HUES6 (cell line): Measurements from ENCODE around the gene LOC101059915.
"Not testable (repeated sequence)": the region's sequence is repeated elsewhere in the genome, so short reads cannot be mapped to it uniquely, and the experiment has no call there.

Source experiments
- H3K27ac ChIP-seq: 2 replicates; pipeline ENCODE4 v1.7.0; 2013; ENCODE audit warnings: low read depth, mild to moderate bottlenecking, low read length, inconsistent platforms
- H3K27me3 ChIP-seq: 2 replicates; pipeline ENCODE4 v1.6.1; 2013; ENCODE audit warnings: low read length; ENCODE audit not compliant: control insufficient read depth, insufficient read depth
- H3K36me3 ChIP-seq: 2 replicates; pipeline ENCODE4 v1.6.1; 2013; ENCODE audit warnings: low read length; ENCODE audit not compliant: control insufficient read depth, insufficient read depth
- H3K4me1 ChIP-seq: 2 replicates; pipeline ENCODE4 v1.6.1; 2013; ENCODE audit warnings: low read length; ENCODE audit not compliant: control insufficient read depth, insufficient read depth
- H3K4me3 ChIP-seq: 2 replicates; pipeline ENCODE4 v1.5.1; 2013; ENCODE audit warnings: low read depth, low read length
- H3K9ac ChIP-seq: one replicate; pipeline ENCODE4 v1.6.1; 2013; ENCODE audit warnings: mild to moderate bottlenecking, low read length
- H3K9me3 ChIP-seq: 2 replicates; pipeline ENCODE4 v1.6.1; 2013; ENCODE audit warnings: low read depth, low read length; ENCODE audit not compliant: control insufficient read depth, insufficient read depth

Gene LOC101059915

DNA sequence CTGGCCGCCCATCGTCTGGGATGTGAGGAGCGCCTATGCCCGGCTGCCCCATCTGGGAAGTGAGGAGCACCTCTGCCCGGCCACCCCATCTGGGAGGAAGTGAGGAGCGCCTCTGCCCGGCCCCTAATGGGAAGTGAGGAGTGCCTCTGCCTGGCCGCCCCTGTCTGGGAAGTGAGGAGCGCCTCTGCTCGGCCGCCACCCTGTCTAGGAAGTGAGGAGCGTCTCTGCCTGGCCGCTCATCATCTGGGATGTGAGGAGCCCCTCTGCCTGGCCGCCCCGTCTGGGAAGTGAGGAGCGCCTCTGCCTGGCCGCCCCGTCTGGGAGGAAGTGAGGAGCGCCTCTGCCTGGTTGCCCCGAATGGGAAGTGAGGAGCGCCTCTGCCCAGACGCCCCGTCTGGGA lies 8.3 kb downstream of the LOC101059915 start:
- not testable (repeated sequence) for H3K4me1 ChIP-seq, H3K9ac ChIP-seq, H3K36me3 ChIP-seq, H3K27me3 ChIP-seq, H3K4me3 ChIP-seq, H3K27ac ChIP-seq
- peaks cover 45% of the 10 kb centered on the region; the same call in 1 of the 2 replicates for H3K9me3 ChIP-seq

- not testable (repeated sequence) for H3K27ac ChIP-seq, H3K4me1 ChIP-seq, H3K4me3 ChIP-seq, H3K27me3 ChIP-seq, H3K36me3 ChIP-seq, H3K9ac ChIP-seq
- H3K9me3 ChIP-seq = peaks cover 46% of the 10 kb centered on the region; the same call in 1 of the 2 replicates
Measured at GRCh38 chrX:71676068-71676795, 8.9 kb downstream of the LOC101059915 start.

DNA sequence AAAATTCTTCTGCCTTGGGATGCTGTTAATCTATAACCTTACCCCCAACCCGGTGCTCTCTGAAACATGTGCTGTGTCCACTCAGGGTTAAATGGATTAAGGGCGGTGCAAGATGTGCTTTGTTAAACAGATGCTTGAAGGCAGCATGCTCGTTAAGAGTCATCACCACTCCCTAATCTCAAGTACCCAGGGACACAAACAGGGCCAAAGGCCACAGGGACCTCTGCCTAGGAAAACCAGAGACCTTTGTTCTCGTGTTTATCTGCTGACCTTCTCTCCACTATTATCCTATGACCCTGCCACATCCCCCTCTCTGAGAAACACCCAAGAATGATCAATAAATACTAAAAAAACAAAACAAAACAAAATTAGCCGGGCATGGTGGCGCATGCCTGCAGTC lies 9.8 kb downstream of the LOC101059915 start:
- H3K9me3 ChIP-seq = peaks cover 39% of the 10 kb centered on the region; the same call in 1 of the 2 replicates
- not testable (repeated sequence) for H3K4me1 ChIP-seq, H3K27ac ChIP-seq, H3K9ac ChIP-seq, H3K4me3 ChIP-seq, H3K27me3 ChIP-seq, H3K36me3 ChIP-seq

DNA sequence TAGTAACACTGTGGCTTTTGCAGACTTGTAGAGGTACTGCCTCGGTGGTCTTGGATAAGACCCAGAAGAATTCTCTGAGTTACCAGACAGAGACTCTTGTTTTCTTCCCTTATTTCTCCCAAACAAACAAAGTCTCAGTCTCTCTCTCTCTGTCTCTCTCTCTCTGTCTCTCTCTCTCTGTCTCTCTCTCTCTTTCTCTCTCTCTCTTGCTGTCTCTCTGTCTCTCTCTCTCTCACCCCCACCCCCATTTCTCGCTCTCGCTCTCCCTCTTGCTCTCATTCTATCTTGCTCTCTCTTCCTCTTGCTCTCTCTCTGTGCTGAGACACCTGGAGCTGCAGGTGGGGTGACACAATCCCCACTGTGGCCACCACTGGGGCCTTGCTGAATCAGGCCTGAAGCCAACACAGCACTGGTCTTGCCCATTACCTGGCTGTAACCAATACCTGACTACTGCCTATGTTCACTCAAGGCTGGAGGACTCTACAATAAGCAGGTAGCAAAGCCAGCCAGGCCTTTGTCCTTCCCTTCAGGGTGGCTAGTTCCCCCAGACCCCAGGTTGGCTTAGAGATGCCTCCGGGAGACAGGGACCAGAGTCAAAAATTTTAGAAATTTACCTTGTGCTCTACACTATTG lies 12.3 kb downstream of the LOC101059915 start:
- H3K36me3 ChIP-seq = no peaks in the 10 kb centered on the region
- peaks cover 20% of the 10 kb centered on the region; the same call in 1 of the 2 replicates for H3K9me3 ChIP-seq
- no peak overlapping the region for H3K27ac ChIP-seq
- no peaks in the 10 kb centered on the region for H3K4me1 ChIP-seq
- H3K9ac ChIP-seq = no peak overlapping the region
- H3K27me3 ChIP-seq = no peaks in the 10 kb centered on the region
- no peak overlapping the region for H3K4me3 ChIP-seq

GRCh38 chrX:71696641-71697465 lies 29.5 kb downstream of the LOC101059915 start:
- H3K9ac ChIP-seq, H3K9me3 ChIP-seq, H3K27me3 ChIP-seq, H3K4me1 ChIP-seq, H3K4me3 ChIP-seq, H3K36me3 ChIP-seq, H3K27ac ChIP-seq: not testable (repeated sequence)

DNA sequence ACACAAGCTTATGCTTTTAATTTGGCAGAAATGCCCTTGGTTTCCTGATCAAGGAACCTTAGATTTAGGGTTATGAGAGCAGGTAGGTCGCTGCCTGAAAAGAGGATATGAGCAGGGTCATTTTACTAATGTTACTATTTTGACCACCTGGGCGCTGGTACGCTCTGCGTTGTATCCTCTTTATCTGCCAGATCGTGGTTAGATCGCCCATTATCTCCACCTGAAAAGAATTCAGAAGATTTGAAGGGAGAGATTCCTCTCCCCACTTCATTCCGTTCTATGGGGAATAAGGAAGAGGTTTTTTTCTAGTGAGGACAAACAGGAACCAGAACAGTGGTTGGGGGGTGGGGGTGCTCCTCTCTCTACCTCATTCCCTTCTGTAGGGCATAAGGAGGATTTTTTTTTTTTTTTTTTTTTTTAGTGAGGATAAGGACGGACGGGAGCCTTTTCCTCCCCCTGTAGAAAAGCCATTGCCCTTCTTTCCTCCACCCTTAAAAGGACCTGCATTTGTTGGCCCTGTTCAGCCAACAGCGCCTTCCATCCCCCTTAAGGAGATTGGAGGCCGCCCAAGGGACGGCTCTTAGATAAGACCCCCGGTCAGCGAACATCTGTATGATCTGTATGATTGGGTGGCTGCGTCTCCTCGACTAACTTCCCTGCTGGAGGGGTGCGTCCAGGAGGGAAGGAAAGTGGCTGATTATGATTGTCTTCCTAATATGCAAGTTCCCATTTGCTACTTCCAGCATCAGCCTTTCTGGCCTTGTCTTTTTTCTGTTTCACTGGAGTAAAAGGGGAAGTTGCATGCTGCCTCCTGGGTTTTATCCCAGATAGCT lies 30.3 kb downstream of the LOC101059915 start:
- H3K36me3 ChIP-seq, H3K4me3 ChIP-seq, H3K27ac ChIP-seq, H3K9ac ChIP-seq, H3K27me3 ChIP-seq, H3K4me1 ChIP-seq, H3K9me3 ChIP-seq: not testable (repeated sequence)

DNA sequence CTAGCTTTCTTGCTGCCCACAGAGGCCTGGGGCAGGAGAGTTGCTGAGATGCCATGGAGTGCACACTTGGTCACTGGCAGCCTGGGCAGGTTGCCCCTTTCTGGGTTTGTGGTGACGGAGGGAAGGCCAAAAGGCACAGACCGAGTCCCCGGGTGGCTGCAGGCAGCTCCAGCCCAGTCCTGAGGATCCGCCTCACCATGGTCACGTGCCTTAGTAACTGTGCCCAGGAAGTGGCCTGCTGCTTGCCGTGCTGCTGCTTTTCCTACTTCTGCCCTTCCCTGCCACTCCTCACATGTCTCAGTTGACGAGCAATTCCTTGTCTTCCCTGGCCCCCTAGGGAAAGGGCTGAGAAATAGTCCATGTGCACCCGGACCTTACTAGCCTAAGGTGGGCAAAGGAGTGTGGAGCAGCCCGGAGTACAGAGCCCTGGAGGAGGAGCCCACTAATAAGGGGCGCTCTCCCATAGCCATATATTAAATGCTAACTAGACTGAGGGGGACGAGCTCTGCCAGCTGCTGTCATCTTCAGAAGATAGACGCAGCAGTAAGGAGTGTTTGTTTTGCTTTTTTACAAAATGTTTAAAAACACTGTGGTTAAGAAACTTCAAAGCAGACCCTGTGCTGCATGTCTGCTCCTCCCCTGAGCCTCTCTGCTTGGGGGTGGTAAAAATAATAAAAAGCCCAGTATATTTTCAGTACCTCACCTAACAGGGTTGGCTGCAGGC lies 31.1 kb downstream of the LOC101059915 start:
- H3K9ac ChIP-seq = not testable (repeated sequence)

GRCh38 chrX:71699023-71699344 lies 31.6 kb downstream of the LOC101059915 start:
- not testable (repeated sequence) for H3K9ac ChIP-seq, H3K4me3 ChIP-seq, H3K4me1 ChIP-seq, H3K27ac ChIP-seq, H3K9me3 ChIP-seq, H3K36me3 ChIP-seq, H3K27me3 ChIP-seq

More for the DNA sequence above, 31.1 kb downstream of the LOC101059915 start:
- H3K4me1 ChIP-seq, H3K27me3 ChIP-seq, H3K27ac ChIP-seq, H3K36me3 ChIP-seq, H3K9me3 ChIP-seq, H3K4me3 ChIP-seq: not testable (repeated sequence)

DNA sequence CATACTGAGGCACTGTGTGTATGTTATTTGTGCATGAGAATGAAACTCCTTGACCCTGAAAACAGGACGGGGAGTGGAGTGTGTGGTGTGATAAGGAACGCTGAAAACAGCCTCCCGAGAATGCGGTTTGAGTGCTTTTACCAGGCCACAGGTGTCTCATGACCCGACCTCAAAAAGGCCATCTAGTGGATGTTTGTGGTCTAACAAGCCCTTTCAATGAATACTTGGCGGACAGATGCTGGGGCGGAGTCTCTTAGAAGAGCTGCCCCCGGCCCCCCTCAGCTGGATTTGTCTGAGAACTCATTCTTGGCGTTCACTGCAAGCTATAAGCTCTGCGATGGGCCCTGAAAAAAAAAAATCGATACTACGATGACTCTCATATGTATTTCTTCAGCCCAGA lies 35.5 kb downstream of the LOC101059915 start:
- H3K4me3 ChIP-seq, H3K9me3 ChIP-seq, H3K27me3 ChIP-seq, H3K9ac ChIP-seq, H3K27ac ChIP-seq, H3K36me3 ChIP-seq, H3K4me1 ChIP-seq: not testable (repeated sequence)

GRCh38 chrX:71714064-71714463 lies 46.7 kb downstream of the LOC101059915 start:
- not testable (repeated sequence) for H3K4me3 ChIP-seq, H3K27ac ChIP-seq, H3K9ac ChIP-seq, H3K27me3 ChIP-seq, H3K4me1 ChIP-seq, H3K36me3 ChIP-seq, H3K9me3 ChIP-seq
